HG03025 (cell line): Measurements from ENCODE around the gene RPS21.
"Not testable (repeated sequence)": the region's sequence is repeated elsewhere in the genome, so short reads cannot be mapped to it uniquely, and the experiment has no call there.

Source experiments
- ATAC-seq: cut with Tn5 transposase; IDR thresholded peaks from one replicate; pipeline ENCODE4 v1.9.1; 2021; ENCODE audit warnings: mild to moderate bottlenecking, moderate library complexity; ENCODE audit not compliant: unreplicated experiment, low FRiP score

Gene RPS21

DNA sequence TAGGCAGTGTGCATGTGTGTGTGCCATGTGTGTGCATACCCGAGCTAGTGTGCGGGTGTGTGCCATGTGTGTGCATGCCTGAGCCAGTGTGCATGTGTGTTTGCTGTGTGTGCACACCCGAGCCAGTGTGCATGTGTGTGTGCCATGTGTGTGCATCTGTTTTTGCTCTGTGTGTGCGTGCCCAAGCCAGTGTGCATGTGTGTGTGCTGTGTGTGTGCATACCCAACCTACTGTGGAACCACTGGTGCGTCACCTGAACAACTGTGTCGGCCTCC is 34.8 kb downstream of the RPS21 start:
- ATAC-seq = no peak

DNA sequence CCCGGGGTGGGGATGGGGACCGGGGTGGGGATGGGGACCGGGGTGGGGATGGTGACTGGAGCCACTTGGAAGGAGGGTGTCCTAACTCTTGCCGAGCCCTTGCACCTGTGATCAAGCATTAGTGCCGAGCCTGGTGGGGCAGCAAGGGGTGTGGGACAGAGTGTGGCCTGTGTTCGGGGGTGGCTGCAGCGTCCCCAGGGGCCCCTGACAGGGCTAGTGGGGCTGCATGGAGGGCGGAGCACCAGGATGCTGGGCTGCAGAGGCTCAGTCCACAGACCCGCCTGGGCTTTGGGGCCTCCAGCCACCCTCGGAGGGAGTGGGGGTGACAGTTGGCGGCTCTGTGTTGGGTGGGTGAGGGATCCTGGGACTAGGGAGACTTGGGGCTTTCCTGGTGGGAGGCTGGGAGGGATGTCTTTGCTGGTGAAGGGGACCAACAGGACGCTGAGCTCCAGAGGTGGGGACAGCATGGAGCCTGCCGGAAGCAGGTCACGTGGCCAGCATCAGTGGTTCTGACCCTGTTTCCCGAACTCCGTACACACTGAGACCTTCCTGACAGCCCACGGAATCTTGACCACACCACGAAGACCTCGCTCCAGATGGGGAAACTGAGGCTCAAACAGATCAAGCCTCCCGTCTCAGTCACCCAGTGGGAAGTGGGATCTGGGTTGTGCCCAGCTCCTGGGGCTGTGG is 35.9 kb downstream of the RPS21 start:
- no peak for ATAC-seq

DNA sequence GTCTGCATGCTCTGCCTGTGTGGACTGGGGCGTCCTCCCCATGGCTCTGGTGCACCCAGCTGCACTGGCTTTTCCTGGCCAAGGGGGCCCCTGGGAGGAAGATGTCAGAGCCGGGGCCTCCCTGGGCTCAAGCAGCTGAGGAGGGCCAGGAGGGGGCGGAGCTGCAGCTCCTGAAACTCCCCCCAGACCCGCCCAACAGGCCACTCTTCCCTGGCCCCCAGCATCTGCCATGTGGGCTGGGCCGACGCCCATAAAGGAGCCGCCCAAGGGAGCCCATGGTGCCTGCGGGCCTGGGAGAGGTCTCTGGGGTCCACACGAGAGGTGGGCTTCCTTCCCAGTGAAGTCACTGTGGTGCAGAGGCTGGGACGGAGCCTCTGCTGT is 36.4 kb downstream of the RPS21 start:
- ATAC-seq = no peak

DNA sequence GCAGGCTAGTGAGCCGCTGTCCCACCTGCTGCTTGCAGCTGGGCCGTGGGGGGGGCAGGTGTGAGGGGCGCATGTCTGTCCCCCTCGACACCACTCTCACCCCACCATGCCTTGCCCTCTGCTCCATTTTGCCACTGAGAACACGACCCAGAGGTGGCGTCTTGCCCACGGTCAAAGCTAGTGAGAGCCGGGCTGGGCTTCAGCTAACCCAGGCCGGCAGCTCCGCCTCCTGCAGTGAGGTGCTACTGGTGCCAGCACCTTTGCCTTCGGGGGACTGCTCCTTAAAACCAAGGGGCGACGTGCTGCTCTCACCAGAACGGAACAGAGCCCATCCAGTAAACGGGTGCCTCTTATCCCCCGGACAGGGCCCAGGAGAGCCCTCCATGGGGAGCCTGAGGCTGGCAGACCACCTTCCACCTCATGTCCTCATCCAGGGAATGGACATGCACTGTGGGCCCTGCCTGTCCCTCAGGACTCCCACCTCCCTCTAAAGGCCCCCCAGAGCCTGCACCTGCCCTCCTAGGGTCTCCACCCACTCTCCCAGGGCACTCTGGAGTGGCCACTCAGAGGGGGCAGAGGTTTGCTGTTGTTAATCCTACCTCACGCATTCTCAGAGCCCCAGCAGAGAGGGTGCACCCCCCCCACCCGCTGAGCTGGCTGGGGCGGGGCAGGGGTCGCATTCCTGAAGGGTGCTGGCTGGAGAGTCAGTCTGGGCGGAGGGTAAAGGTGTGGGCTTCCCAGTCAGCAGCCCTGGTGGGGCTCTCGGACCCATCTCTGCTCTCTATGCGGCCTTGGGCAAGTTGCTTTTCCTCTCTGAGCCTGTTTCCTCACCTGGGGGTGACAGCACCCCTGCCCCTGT is 37.6 kb downstream of the RPS21 start:
- ATAC-seq = no peak

DNA sequence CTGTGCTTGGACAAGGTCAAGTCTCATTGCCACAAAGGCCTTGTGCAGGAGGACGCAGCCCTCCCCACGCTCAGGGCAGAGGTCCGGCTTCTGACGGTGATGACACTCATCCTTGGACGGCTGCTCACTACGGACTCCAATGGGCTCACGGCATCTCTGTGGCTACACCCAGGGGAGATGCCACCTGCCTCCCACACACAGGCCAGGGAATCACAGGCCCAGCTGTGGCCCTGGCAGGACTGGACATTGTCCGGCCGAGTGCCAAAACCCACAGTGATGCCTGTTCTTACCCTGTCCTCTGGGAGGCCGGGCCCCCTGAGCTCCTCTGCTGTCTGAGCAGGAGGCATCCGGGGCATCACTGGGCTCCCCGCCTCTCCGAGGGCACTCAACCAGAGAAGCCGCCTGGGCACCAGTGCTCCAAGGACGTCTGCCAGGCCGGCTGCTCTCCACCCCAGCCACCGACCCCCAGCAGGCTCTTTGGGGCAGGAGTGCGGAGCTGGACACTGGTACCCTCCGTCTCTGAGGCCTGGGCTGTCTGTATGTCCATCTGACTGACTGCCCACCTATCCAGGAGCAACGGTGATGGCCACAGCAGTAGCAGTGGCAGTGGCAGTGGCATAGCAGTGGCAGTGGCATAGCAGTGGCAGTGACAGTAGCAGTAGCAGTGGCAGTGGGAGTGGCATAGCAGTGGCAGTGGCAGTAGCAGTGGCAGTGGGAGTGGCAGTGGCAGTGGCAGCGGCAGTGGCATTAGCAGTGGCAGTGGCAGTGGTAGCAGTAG is 38.6 kb downstream of the RPS21 start:
- no peak for ATAC-seq

DNA sequence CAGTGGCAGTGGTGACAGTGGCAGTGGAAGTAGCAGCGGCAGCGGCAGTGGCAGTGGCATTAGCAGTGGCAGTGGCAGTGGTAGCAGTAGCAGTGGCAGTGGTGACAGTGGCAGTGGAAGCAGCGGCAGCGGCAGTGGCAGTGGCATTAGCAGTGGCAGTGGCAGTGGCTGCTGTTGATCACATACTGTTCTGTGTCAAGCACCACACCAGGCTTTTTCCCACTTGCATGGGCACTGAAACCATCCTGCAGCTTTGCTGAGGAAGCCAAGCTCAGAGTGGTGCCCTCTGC is 39.1 kb downstream of the RPS21 start:
- ATAC-seq = not testable (repeated sequence)

DNA sequence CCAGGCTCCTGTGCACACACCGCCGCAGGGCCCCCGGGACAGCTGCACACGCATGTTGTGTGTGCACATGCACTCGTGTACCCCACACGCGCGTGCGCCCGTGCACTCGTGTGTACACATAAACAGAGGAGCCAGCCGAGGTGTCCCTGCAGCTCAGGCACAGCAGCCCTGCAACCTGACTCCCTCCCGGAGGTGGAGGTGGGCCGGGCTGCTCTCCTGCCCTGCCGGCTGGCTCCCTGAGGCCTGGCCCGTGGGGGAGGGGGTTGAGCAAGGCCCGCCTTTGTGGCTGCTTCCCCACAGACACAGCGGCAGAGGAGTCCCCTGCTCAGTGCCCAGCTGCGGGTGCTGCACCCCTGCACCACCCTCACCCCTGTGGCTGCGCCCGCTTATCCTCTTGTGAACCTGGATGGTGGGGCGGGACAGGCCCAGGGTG is 39.8 kb downstream of the RPS21 start:
- no peak for ATAC-seq

DNA sequence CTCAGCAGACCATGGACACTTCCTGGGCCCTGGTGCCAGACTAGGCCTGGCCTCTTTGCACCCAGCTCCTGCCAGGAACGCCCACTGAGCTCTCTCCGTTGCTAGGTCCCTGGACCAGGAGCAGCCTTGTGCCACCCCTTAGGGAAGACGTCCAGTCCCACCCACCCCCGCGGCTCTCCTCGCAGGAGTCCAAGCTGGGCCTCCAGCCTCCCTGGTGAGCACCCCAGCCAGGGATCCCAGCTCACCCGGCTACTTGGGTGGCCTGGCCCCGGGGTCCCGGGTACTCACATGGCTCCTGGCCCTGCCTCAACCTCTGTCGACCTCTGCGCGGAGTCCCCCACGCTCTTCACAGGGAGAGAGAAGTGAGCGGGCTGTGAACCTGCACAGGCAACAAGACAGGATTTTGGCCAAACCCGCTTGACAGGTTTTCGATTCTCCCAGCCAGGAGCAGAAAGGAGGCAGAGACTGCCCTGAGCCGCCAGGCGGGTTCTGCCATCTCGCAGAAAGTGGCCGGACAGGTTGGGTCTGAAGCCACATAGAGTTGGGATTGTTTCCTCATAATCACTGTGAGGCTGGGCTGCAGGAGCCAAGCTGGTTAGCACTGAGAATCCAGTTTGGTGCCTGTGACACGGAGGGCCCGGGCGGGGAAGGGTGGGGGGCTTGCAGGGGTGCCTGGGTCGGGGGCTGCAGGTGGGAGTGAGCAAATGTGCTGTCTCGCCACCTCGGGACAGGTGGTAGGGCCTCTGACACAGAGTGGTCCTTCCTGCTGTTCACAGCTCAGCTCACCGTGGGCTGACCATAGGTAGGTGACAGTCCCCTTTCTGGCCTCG is 40.5 kb downstream of the RPS21 start, which contains the start of gene RBBP8NL:
TSS of gene RBBP8NL (minus strand) at position 368 of the 830 bp plus-strand sequence. CDS start 7,892 bp downstream, outside the sequence.
- ATAC-seq = no peak

DNA sequence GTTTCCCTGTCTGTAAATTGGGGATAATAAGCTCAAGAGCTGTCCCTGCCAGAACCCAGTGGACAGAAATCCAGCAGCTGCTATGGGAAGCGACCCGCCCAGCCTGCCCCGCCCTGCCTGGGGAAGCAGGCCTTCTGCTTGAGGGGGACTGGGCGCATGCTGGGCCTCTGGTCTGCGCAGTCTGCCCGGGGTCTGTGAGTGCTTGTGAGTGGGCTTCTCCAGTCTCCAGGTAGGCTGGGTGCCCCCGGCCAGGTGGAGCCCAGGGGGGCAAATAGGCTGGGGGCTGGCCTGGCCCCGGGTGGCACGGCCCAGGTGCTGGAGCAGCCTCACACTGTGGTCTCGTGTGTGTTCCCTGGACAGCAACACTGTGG is 41.1 kb downstream of the RPS21 start:
- no peak for ATAC-seq

DNA sequence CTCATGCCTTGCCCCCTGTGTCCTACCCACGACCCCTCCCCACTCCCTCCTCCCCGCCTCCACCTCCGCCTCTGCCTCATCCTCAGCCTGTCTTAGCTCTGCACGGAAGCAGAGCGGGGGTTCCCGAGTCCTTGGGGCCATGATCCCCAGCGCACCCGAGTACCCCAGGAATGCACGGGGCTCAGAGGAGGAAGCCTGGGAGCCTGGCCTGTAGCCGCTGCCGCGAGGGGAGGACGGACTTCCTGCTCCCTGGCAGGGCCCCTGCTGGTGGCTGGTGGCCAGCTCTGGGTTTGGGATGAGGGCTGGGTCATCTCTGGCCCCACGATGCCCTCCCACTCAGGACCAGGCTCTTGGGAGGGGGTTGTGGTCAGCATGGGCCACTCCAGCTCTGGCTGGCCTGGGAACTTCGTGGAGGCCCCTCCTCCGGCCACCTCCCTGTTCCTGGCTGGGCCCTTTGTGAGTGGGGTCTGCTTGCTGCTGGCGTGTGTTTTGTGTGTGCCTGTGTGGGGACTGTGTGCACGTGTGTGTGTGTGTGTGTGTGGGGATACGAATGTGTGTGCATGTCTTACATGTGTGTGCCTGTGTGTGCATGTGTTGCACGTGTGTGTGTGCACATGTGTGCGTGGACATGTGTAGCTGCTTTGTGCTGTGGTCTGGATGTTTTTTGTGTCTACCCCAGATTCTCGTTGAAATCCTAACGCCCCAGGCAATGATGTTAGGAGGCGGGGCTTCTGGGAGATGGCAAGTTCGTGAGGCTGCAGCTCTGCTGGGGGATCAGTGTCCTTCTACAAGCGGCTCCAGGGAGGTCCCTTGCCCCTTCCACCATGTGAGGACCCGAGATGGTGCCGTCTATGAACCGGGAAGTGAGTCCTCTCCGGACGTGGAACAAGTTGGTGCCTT is 41.7 kb downstream of the RPS21 start:
- ATAC-seq = no peak

DNA sequence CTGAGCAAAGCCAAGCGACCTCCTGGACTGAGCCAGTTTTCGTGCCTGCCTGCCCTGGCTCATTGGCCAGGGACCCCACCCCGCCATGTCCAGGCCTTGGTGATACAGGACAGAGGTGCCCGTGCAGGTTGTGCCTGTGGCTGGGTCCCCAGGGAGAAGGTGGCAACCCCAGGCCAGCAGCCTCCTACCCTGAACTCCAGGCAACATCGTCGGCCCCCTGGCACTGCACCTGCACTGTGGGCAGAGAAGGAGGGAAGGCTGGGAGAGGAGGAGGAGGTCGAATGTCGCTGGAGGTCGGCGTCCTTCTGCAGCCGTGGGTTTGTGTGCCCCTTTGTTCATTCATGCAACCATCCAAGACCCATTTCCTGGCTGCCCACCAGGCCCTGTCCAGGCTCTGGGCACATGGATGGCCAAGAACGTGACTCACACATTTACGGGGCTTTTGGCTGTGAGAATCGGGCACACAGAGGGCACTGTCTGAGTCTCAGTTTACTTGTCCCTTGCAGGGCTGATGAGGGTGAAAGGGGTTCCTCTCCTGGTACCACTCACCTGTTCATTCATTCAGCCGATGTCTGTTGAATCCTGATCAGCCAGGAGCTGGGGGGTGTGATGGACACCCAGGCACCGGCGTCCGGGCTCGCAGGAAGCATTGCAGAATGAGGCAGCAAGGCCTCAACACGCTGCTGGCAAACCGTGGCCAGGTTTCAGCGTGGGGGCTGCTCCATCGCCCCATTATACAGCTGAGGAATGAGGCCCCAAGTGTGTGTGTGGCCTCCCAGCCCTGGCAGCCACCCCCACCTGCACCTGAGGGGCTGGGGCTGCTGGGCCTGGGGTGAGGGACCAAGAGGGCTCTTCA is 42.8 kb downstream of the RPS21 start:
- no peak for ATAC-seq

DNA sequence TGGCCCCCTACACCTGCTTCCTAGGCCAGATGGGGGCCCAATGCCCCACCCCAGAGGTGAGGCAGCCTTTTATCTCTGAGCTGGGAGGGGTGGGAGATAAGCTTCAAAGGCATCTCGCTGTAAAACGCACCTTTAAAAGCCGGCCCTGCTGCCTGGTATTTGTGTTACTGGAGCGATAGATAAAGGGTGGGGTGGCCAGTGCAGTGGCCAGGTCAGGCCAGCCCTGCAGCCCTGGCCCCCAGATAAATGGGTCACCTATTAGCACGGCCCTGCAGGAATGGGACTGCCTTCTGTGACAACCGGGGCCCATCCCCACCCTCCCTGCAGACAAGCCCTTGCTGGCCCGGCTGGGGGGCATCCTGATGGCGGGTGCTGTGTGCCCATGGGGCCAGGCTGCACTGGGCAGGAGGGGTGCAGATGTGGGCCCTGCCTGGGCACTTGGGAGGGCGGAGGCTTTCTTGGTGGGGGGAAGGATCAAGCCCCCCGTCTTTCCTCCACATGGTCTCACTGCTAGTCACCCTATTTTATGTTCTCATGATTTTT is 43.5 kb downstream of the RPS21 start:
- ATAC-seq = no peak

DNA sequence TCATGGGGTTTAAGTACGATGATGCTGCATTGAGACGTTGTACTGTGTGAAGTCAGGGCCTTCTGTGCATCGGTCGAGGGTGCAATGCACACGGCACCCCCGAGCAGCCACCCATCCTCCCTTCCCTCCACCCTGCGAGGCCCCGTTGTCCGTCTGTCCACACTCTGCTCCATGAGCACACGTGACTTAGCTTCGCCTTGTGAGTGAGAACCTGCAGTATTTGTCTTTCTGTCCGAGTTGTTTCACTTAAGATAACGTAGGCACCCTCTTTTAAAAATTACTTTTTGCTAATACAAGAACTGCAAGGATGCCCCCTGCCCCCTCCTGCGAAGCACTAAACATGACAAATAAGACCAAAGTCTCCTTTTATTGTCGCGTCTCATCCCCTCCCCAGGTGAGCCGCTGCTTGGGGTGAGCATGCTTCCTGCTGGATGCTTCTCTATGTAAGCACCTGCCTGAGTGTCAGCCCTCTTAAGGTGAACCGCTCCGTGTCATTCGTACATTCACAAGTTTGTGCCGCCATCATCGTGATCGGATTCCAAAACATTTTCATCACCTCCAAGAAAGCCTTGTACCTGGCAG is 44.1 kb downstream of the RPS21 start:
- no peak for ATAC-seq

DNA sequence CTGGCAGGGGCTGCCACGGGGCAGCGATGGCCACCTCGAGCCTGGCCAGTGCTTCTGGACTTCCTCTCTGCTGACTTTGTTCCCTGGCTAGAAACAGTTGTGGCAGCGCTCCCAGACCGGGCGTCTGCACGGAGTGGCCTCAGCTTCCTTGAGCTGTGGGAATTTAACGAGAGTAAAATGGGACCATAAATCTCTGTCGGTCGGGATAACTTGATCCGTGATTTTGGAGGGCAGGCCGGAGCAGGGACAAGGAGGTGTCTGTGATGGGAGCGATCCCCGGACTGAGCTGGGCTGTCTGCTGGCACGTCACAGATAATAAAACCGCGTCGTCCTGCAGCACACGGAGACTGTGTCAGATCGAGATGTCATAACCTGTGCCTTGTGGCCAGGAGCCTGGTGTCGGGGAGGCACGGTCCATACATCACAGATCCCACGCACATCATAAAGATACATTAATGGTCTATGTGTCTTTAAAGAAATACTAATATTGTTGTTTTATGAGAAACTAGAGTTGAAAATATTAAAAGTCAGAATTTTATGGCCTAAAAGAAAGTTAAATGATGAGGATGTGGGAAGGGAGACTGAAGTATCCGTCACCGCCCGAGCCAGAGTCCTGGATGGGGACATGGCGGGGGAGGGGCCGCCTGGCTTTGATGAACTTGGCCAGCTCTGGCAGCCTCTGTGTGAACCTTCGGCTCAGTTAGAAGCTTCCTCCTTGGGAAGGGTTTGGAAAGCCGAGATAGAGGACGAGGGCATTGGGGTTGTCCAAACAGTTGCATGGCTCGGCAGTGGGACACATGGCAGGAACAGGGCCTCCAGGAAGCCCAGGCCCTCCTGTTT is 47.0 kb downstream of the RPS21 start:
- ATAC-seq = no peak

DNA sequence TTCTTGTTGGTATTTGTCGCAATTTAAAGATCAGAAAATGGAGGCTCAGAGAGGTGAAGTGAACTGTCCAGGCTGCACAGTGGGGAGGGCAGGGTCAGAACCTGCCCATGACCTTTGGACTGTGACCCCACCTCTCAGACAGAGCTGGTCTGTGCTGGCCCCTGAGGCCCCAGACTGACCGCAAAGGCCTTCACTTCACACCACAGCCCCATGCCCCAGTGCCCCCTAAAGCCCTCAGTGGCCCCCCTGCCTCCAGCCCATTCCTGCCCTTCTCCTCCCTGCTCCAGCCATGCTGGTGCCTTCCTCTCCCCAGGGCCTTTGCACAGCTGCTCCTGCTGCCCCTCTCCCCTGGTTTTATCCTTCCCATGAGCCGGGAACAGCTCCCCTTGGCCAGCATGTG is 49.8 kb downstream of the RPS21 start:
- no peak for ATAC-seq

DNA sequence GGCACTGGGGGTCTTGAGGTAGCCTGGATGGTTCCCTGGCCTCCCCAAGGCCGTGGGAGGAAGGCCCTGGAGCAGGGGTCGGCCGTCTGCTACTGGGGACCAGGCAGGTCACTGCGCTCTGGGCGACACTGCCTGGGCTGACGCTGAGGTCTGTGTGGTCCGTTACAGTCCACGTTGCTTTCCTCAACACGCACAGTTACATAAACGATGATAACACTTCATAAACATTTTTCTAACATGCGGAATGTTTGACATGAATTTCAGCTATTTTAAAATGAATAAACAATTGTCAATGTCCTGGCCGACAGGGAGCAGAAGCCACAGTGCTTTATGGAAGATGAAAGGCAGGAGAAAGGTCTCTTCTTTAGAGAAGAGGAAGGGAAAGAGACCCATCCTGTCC is 50.6 kb downstream of the RPS21 start:
- ATAC-seq = no peak

DNA sequence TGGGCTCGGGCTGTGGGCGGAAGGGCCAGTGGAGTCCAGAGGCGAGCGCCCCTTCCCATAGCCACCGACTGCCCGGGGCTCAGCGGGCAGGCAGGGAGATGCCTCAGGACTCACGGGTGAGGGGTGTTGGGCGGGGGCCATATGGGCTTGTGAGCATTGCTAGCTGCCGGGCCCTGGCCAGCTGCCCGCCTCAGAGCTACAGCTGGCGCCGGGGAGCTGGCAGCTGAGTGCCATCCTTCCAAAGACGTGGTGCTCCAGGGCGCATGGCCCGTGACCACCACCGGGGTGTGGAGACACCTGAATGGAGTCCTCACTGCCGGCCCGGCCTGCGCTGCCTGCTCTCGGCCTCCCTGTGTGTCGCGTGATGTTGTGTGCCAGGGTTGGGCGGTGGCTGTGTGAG is 51.0 kb downstream of the RPS21 start:
- no peak for ATAC-seq
